Measurements from ENCODE around the gene CEP290. TPM values are rescaled to one million over a fixed set of nuclear protein-coding genes. Genes with fewer than 3 reads are reported as not detected.
A peak's percentile ranks its signal among the peaks of the same experiment; 100 is the strongest.
"Not testable (repeated sequence)": the region's sequence is repeated elsewhere in the genome, so short reads cannot be mapped to it uniquely, and the experiment has no call there.

Gene CEP290
- total RNA-seq, 6 experiments from 2014 or later = 2.4 to 4.2 (median 3.5) TPM

DNA sequence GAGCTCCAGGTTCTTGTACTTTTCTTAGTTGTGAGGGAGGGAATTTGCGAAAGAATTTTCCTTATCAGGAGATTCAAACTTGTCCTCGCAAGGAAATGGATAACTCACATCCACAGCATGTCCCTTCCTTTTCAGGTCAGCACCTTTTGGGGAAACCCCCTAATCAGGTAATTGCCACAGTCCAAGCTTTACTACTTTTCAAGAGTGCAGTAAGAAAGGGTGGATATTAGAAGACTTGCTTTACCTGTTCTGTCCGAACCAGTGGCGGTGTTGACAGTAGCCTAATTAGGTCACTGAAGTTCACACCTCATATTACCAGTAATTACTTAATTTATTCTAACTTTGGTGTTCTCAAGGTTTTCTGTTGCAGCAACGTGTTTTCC, 106.0 kb downstream of the CEP290 start:
- 2% methylated on average over 5 of the region's 5 CpGs for WGBS (ENCODE audit: insufficient coverage, low coverage, low lambda C conversion rate, missing lambda C conversion rate)
- peak overlapping the region; percentile 53 to 72 (median 71) for H3K27ac ChIP-seq

DNA sequence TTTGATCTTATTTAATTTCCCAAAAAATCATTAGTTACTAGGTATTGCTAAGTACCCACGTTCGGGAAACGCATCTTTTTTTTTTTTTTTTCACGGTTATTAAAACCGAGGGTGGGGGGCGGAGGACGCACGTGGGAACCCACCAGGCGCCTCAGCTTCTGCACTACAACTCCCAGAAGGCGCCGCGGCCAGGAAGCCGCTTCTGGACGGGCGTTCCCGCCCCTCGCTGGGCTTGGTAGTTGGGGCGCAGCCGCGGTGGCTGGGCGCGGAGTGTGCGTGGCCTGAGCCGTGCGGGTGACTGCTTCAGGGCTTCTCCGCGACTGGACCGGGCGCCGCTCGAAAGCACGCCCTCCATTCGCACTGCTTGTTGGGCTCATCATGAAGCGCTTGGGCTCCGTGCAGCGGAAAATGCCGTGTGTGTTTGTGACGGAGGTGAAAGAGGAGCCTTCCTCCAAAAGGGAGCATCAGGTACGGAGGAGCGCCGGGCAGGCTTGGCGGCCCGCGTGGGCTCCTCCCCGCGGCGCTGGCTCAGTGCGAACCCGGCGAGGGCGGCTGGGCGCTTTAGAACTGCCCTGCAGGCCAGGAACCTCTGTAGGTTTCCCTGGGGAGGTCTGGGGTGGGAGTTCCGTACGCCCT, 106.5 kb downstream of the CEP290 start:
- ATAC-seq (peak; percentile 99 to 100 (median 99)), DNase-seq (peak; percentile 94 to 95 (median 94))
- Histone ChIP-seq H3K27ac (peak overlapping the region; percentile 53 to 72 (median 71)), H3K27me3 (no peaks in the 10 kb centered on the region), H3K4me3 (peak overlapping the region; percentile 67 to 87 (median 75)), H3K36me3 (no peaks in the 10 kb centered on the region), H3K9me3 (no peaks in the 10 kb centered on the region), H3K4me1 (peaks cover 0 to 19% (median 0%) of the 10 kb centered on the region in 4 donors)
- peak; percentile 83 for TF ChIP-seq POLR2A (IDR thresholded peaks at IDR 0.05)
- TF ChIP-seq, protein P1, sequence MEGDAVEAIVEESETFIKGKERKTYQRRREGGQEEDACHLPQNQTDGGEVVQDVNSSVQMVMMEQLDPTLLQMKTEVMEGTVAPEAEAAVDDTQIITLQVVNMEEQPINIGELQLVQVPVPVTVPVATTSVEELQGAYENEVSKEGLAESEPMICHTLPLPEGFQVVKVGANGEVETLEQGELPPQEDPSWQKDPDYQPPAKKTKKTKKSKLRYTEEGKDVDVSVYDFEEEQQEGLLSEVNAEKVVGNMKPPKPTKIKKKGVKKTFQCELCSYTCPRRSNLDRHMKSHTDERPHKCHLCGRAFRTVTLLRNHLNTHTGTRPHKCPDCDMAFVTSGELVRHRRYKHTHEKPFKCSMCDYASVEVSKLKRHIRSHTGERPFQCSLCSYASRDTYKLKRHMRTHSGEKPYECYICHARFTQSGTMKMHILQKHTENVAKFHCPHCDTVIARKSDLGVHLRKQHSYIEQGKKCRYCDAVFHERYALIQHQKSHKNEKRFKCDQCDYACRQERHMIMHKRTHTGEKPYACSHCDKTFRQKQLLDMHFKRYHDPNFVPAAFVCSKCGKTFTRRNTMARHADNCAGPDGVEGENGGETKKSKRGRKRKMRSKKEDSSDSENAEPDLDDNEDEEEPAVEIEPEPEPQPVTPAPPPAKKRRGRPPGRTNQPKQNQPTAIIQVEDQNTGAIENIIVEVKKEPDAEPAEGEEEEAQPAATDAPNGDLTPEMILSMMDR (IDR thresholded peaks at IDR 0.05) = no peak
- WGBS (ENCODE audit: insufficient coverage, low coverage, low lambda C conversion rate, missing lambda C conversion rate) = 0% methylated on average over 33 of the region's 54 CpGs
- intact Hi-C loops (cut with DNase I) = no loop called here

More for the DNA sequence above, 106.0 kb downstream of the CEP290 start:
- Histone ChIP-seq H3K27me3 (no peaks in the 10 kb centered on the region), H3K9me3 (no peaks in the 10 kb centered on the region), H3K4me3 (peak overlapping the region; percentile 67 to 87 (median 75)), H3K4me1 (peaks cover 0 to 19% (median 0%) of the 10 kb centered on the region in 4 donors), H3K36me3 (no peaks in the 10 kb centered on the region)
- ATAC-seq = peak; percentile 12 to 38 (median 32)
- TF ChIP-seq, protein P1 (IDR thresholded peaks at IDR 0.05) = no peak
- TF ChIP-seq POLR2A (IDR thresholded peaks at IDR 0.05) = no peak
- no peak for DNase-seq
- intact Hi-C loops (cut with DNase I) = no loop called here

DNA sequence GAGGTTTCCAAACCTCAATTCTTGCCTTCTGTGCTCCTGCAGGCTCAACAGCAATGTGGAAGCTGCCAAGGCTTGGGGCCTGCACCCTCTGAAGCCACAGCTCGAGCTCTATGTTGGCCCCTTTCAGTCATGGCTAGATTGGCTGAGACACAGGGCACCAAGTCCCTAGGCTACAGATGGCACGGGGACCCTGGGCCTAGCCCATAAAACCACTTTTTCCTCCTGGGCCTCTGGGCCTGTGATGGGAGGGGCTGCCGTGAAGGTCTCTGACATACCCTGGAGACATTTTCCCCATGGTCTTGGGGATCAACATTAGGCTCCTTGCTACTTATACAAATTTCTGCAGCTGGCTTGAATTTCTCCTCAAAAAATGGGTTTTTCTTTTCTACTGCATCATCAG, 110.7 kb downstream of the CEP290 start:
- intact Hi-C loops (cut with DNase I); H3K4me3 ChIP-seq; H3K36me3 ChIP-seq; H3K4me1 ChIP-seq; H3K27ac ChIP-seq; DNase-seq; ATAC-seq; H3K9me3 ChIP-seq; H3K27me3 ChIP-seq: not testable (repeated sequence)
- 83% methylated on average over 2 of the region's 3 CpGs for WGBS (ENCODE audit: insufficient coverage, low coverage, low lambda C conversion rate, missing lambda C conversion rate)

DNA sequence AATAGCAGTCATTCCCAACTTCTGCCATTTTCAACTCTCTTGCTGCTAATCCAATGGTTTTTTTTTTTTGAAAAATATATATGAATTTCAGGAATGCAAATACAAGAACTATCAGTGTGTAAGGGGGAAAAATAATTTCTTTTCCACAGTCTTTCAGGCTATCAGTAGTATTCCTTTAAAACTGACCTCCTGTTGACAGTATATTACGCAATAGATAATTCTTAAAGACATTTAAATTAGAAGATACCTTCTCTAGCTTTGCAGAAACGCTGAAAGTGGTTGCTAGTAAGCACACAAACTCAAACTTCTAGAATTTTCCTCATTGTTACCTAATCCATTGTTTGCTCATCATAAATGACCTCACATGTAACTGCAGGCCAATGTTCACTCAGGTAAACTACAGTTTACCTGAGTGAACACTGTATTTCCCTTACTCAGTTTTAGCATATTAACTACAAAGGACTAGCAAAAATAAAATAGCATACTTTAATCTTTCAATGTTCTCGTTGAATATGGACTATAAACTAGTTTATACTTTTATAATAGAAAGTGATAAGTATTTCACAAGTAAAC, 112.7 kb downstream of the CEP290 start, which contains the start of gene C12orf50:
Gene C12orf50, minus strand, starts transcription at position 309 of the 573 bp plus-strand sequence. CDS start 2,439 bp downstream, outside the sequence.
- no peaks in the 10 kb centered on the region for H3K4me1 ChIP-seq
- no peak for ATAC-seq
- no peak for DNase-seq
- H3K36me3 ChIP-seq = no peaks in the 10 kb centered on the region
- H3K4me3 ChIP-seq = no peak within 1 kb of the TSS
- H3K9me3 ChIP-seq = no peaks in the 10 kb centered on the region
- H3K27ac ChIP-seq = no peak within 1 kb of the TSS
- no peak for TF ChIP-seq POLR2A (IDR thresholded peaks at IDR 0.05)
- TF ChIP-seq, protein P1 (IDR thresholded peaks at IDR 0.05) = no peak
- intact Hi-C loops (cut with DNase I) = no loop called here
- no peaks in the 10 kb centered on the region for H3K27me3 ChIP-seq
- 37% methylated on average over 3 of the region's 3 CpGs for WGBS (ENCODE audit: insufficient coverage, low coverage, low lambda C conversion rate, missing lambda C conversion rate)

DNA sequence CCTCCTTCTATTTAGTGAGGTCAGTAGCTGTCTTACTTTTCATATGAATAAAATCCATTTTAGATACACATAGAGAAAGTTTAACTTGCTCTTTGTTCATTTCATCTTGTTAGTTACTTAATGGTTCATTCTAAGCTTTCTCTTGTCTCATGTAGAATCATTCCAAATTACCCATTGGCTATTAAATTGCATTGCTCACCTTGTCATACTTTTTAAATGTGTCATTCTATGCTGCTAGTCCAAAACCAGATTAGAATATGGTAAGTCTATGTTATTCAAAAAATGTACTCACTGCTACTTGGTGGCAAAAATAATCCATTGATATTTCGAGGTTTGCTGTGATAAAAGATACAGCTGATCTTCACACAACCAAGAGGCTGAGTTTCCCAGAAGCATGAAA, 115.7 kb downstream of the CEP290 start:
- no peak overlapping the region for H3K4me3 ChIP-seq
- TF ChIP-seq, protein P1 (IDR thresholded peaks at IDR 0.05) = no peak
- TF ChIP-seq POLR2A (IDR thresholded peaks at IDR 0.05) = no peak
- no peaks in the 10 kb centered on the region for H3K4me1 ChIP-seq
- 67% methylated on average over 1 of the region's 1 CpG for WGBS (ENCODE audit: insufficient coverage, low coverage, low lambda C conversion rate, missing lambda C conversion rate)
- no peaks in the 10 kb centered on the region for H3K36me3 ChIP-seq
- ATAC-seq (no peak), DNase-seq (no peak)
- no peaks in the 10 kb centered on the region for H3K27me3 ChIP-seq
- no peak overlapping the region for H3K27ac ChIP-seq
- H3K9me3 ChIP-seq = no peaks in the 10 kb centered on the region
- intact Hi-C loops (cut with DNase I) = no loop called here
